Gastrocnemius medialis (tissue), 4 donors: Measurements from ENCODE around the gene RNF151.

ENCODE experiments used
- POLR2A ChIP-seq, 2 donors: fragments of 450-650 bp; IDR thresholded peaks; one replicate each; pipeline ENCODE4 v1.6.1; 2017; ENCODE audit warnings: antibody characterized with exemption in 2 of 2, mild to moderate bottlenecking in 2 of 2, moderate library complexity in 2 of 2
- TF ChIP-seq, protein P1 (sequence below), 5 experiments: fragments of 450-650 bp in 3 of 5; fragments of 200-600 bp in 2 of 5; sonication (generic) in 2 of 5; IDR thresholded peaks in 4 of 5; conservative IDR thresholded peaks in 1 of 5; 1 replicate in 4 of 5; 2 replicates in 1 of 5; pipeline ENCODE4 v1.5.1; 2016 to 2019; ENCODE audit warnings: antibody characterized with exemption in 5 of 5, mild to moderate bottlenecking in 3 of 5, moderate library complexity in 3 of 5

DNA sequence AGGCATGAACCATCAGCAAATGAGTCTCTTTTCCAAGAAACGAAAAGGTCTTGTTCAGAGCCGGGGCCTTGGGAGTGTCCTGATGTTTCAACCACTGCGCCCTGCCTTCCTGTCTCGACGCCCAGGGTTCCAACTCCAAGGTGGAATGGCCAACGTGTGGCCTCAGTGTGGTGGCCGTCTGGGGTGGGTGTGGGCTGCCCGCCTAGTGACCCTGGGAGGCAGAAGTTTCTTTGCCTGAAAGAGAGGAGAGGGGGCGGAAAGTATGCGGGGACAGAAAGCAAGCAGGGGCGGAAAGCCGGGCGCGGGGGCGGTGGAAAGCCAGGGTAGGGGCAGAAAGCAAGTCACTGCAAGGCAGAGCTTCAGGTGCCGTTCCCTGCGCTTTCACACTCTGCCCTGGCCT, 27.7 kb upstream of the RNF151 start:
- TF ChIP-seq, protein P1, sequence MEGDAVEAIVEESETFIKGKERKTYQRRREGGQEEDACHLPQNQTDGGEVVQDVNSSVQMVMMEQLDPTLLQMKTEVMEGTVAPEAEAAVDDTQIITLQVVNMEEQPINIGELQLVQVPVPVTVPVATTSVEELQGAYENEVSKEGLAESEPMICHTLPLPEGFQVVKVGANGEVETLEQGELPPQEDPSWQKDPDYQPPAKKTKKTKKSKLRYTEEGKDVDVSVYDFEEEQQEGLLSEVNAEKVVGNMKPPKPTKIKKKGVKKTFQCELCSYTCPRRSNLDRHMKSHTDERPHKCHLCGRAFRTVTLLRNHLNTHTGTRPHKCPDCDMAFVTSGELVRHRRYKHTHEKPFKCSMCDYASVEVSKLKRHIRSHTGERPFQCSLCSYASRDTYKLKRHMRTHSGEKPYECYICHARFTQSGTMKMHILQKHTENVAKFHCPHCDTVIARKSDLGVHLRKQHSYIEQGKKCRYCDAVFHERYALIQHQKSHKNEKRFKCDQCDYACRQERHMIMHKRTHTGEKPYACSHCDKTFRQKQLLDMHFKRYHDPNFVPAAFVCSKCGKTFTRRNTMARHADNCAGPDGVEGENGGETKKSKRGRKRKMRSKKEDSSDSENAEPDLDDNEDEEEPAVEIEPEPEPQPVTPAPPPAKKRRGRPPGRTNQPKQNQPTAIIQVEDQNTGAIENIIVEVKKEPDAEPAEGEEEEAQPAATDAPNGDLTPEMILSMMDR (IDR thresholded peaks at IDR 0.05 in 4 of 5, conservative IDR thresholded peaks at IDR 0.05 in 1 of 5), result no peak
- TF ChIP-seq POLR2A (IDR thresholded peaks at IDR 0.05), result no peak
